GM13977 (cell line): ENCODE results near the gene LRMDA.

Experiments used
- DNase-seq: peaks from one replicate; pipeline ENCODE4 v3.0.0; 2012; ENCODE audit warnings: low spot score
- in situ Hi-C: fragments of 300-500 bp; cut with MboI; formaldehyde crosslinking; loops from one replicate; pipeline ENCODE4 v1.12.0; 2022; ENCODE audit warnings: low sequenced_read_pairs, low pct_unique_long_range_greater_than_20kb, mixed read lengths, inconsistent platforms; ENCODE audit not compliant: unreplicated experiment
- TF ChIP-seq, protein P1 (sequence below): IDR thresholded peaks from 2 replicates; pipeline ENCODE4 v1.5.1; 2012; ENCODE audit warnings: mild to moderate bottlenecking, control low read depth; ENCODE audit not compliant: insufficient read depth; ENCODE audit errors: extremely low read depth, missing control alignments

Gene LRMDA

GRCh38 chr10:75468612-75469005, 37.2 kb downstream of the LRMDA start:
- DNase-seq = no peak
- in situ Hi-C loops = no loop called here
- TF ChIP-seq, protein P1, sequence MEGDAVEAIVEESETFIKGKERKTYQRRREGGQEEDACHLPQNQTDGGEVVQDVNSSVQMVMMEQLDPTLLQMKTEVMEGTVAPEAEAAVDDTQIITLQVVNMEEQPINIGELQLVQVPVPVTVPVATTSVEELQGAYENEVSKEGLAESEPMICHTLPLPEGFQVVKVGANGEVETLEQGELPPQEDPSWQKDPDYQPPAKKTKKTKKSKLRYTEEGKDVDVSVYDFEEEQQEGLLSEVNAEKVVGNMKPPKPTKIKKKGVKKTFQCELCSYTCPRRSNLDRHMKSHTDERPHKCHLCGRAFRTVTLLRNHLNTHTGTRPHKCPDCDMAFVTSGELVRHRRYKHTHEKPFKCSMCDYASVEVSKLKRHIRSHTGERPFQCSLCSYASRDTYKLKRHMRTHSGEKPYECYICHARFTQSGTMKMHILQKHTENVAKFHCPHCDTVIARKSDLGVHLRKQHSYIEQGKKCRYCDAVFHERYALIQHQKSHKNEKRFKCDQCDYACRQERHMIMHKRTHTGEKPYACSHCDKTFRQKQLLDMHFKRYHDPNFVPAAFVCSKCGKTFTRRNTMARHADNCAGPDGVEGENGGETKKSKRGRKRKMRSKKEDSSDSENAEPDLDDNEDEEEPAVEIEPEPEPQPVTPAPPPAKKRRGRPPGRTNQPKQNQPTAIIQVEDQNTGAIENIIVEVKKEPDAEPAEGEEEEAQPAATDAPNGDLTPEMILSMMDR = no peak

DNA sequence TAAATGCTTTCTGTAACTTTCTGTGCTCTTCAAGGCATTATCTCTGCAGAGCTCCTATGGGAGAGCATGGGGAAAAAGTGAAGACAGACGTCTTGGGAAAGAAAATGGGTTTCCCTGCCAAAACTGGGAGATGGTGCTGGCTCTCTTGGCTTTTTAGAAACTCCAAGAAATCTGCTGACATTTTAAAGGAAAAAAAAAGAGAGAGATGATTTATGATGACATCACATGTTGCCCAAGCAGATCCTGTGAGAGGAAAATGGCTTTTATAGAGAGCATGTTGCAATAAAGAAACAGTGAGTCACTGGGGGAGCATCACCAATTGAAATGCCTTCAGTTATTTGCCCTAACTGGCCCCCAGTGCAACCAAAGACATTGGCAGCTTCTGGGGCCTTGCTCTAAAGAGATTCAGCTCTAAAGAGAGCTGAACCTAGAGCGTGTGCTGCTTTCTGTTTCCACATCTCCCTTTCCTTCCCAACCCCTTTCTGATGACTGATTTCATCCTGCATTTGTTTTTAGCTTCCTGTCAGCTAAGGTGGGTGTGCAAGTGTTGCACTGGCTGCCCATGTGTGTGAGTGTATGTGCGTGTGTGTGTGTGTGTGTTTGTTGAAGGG, 37.7 kb downstream of the LRMDA start:
- in situ Hi-C loops = no loop called here
- DNase-seq = no peak
- TF ChIP-seq, protein P1 = no peak

DNA sequence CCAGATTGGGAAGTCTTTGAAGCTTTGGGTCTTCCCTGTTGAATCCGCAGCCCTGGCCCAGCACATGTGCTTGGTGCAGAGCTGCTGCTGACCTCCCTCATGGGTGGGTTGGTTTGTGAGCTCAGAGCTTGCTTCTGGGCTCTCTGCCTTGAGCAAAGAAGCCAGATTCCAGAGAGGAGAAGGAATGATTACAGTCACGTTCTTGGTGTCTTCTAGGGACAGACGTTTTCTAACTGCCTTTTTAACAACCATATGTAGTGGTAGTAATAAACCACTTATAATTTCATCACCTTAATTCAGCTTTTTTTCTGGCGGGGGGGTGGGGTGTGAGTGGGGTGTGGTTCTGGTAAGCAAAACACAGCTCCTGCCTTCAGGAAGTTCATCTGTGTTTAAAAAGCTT, 39.5 kb downstream of the LRMDA start:
- TF ChIP-seq, protein P1 = no peak
- in situ Hi-C loops = no loop called here
- no peak for DNase-seq

- TF ChIP-seq, protein P1 = no peak
- in situ Hi-C loops = no loop called here
Measured at GRCh38 chr10:75472685-75473084, 41.3 kb downstream of the LRMDA start.

DNA sequence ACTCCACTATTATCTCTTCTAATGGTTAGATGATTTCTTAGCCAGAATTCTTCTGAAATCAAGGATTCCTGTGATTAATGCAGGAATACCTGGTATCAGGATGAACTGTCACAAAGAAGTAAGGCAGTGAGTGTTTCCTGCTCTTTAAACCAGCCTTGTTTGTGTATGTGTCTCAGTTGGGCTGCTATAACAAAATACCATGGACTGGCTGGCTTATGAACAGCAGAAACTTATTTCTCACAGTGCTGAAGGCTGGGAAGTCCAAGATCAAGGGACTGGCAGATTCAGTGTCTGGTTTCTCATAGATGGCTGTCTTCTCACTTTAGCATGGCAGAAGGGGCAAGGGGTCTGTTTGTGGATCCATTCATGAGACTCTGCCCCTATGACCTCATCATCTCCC, 42.7 kb downstream of the LRMDA start:
- TF ChIP-seq, protein P1 = no peak
- DNase-seq = no peak
- in situ Hi-C loops = no loop called here

More at GRCh38 chr10:75472685-75473084, 41.3 kb downstream of the LRMDA start:
- no peak for DNase-seq

- DNase-seq = no peak
- in situ Hi-C loops = no loop called here
- TF ChIP-seq, protein P1 = no peak
Measured at GRCh38 chr10:75475460-75476182, 44.2 kb downstream of the LRMDA start.

DNA sequence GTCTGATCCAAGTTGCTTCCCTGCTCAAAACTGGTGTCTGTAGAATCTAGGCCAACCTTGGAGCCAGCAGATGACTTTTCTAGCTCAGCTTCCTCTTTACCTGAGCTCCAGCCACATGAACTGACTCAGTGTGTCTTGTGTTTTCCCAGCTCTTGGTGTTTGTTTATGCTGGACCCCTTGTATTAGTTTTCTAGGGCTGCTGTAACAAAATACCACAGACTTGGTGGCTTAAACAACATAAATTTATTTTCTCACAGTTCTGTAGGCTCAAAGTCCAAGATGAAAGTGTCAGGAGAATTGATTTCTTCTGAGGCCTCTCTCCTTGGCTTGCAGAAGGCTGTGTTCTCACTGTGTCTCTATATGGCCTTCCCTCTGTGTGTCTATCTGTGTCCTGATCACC, 45.1 kb downstream of the LRMDA start:
- in situ Hi-C loops = no loop called here
- no peak for DNase-seq
- TF ChIP-seq, protein P1 = no peak
